ENCODE data around the gene POLDIP2.
"Not testable (repeated sequence)": the region's sequence is repeated elsewhere in the genome, so short reads cannot be mapped to it uniquely, and the experiment has no call there.

The POLDIP2 gene

GRCh38 chr17:28365487-28365886, 8.2 kb upstream of the POLDIP2 start:
- no peak for DNase-seq (ENCODE audit: low spot score)

- DNase-seq (ENCODE audit: low spot score) = no peak
Observed at GRCh38 chr17:28364665-28365363, 7.5 kb upstream of the POLDIP2 start, which contains the start of gene SEBOX. Gene SEBOX, minus strand, starts transcription at chr17:28365199. Its CDS starts 48 bp downstream, at chr17:28365151.

DNA sequence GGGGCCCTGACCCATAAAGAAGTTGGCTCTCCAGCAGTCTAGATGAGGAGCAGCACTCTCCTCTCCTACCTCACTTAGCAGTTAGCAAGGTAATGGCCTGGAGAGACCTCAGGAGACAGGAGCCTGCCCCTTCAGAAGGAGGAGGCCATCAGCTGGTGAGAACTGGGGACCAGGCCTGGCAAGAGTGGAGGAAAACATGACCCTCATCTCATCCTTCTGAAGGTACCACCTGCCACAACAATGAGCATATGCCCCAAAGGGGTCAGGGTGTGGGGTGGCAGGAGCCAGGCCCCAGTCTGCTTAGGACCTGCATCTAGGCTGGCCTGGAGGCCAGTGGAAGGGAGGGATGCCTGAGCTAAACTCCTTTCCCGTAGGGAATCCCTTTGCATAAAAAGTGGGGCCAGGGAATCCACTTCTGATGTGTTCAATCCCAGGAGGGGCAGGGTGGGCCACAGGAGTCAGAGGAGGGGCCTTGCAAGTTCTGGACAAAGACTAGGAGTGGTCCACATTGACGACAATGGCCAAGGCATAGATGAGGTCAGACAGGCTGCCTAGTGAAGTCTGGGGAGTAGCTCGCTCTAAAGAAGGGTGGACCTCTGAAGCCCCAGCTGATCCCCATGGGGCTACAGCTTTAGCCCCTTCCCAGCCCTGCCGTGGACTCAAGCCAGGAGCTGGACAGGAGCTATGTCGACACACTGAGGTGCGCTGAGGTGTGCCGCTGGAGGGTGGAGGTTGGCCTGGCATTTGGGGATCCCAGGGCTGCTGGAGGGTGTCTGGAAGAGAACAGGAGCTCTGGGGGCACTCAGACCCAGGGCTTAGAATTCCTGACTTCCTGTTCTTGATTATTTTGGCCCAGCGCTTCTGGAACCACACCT, 6.7 kb upstream of the POLDIP2 start:
- DNase-seq (ENCODE audit: low spot score) = no peak

GRCh38 chr17:28363186-28363585, 5.9 kb upstream of the POLDIP2 start:
- DNase-seq (ENCODE audit: low spot score) = no peak

DNA sequence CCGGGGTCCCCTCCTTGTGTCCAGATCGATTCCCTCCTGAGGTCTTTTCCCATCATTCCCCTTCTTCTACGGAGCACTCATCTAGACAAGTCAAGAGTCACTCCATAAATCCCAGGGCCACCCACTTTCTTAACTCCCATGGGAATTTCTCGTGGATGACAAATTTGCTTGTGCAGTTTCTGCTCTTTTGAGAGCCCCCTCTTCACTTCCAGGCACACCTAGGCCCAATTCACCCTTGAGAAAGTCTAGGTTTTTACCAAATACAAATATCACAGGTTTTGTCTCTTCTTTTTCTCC, 522 bp upstream of the POLDIP2 start:
- DNase-seq (ENCODE audit: low spot score) = no peak

- DNase-seq (ENCODE audit: low spot score) = no peak
Observed at GRCh38 chr17:28350271-28350670, 7.1 kb downstream of the POLDIP2 start.

DNA sequence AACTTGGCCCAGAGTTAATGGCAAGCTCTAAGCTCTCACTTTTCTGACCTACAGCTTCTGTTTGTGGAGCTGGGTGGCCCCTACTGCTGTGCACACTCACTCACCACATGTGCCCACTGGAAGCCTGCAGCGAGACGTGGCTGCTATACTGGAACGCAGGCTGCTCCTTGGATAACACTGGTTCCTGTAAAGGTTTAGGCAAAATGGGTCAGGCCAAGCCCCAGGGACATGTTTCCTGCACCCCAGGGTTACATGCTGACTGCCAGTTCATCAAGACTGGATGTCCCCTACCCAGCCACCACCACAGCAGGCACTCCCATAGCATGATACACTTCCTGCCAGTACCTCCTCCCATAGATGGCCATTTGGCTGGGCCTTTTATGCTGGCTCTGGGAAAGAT, 8.3 kb downstream of the POLDIP2 start:
- DNase-seq (ENCODE audit: low spot score) = no peak

DNA sequence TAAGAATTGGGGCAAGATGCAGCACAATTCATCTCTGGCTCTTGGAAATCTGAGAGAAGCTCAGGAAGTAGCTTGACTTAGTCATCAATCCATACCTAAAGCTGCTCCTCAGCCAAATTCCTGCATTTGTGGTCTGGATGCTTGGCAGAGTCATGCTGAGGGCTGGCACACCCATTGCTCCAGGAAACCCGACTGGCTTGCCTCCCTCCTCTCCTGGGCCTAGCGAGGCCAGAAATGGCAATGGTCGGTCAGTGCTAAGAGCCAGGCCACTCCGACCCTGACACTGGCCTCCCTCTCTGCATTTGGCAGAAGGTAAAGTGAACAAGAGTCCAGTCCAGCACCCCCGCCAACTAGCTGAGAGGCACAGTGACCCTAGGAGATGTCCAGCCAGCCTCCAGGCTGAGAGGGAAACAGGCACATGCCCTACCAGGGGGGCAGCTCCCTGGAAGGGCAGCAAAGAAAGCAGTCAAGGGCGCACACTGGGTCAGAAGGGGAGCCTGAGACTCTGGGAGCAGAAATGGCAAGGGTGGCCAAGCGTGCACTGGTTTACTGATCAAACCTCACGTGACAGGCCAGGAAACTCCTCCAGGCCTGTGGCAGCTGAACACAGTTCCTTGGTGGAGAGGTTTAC, 10.0 kb downstream of the POLDIP2 start:
- peak; percentile 53 for DNase-seq (ENCODE audit: low spot score)

- no peak for DNase-seq (ENCODE audit: low spot score)
Observed at GRCh38 chr17:28346746-28347246, 10.5 kb downstream of the POLDIP2 start.

DNA sequence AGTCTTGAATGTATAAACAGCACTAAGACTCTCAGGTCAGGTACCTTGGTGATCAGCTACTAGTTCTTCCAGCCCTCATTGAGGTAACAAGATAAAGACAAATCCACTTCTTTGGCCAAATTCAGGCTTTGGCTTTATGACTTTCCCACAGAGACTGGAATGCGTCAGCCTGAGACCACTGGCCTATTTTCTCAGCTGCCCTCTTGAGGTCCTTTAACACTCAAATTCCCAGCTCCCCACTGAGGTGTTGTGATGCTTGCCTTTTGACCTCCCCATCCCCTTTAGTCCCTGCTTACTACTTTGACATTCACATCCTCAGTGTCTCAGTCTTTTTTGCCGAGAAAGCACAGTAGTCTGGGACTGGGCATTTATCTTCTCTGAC, 11.1 kb downstream of the POLDIP2 start:
- no peak for DNase-seq (ENCODE audit: low spot score)

GRCh38 chr17:28345419-28346198, 11.7 kb downstream of the POLDIP2 start:
- no peak for DNase-seq (ENCODE audit: low spot score)

DNA sequence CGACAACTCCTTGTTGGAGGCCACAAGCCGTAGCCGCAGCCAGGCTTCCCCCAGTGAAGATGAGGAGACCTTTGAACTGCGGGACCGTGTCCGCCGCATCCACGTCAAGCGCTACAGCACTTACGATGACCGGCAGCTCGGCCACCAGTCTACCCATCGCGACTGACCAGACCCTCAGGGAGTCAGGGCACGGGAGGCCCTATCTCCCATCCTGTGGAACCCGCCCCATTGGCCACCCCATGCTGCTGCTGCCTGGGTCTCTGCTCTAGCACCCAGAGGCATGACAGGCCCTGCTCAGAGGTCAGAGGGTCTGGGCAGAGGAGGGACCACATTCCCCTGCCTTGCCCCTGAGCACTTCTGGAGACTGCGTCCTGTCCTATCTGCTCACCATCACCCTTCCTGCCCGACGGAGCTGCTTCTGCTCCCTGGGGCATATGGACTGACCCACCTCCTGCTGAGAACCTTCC, 12.9 kb downstream of the POLDIP2 start:
- no peak for DNase-seq (ENCODE audit: low spot score)

- DNase-seq (ENCODE audit: low spot score) = no peak
Observed at GRCh38 chr17:28344011-28344410, 13.3 kb downstream of the POLDIP2 start.

DNA sequence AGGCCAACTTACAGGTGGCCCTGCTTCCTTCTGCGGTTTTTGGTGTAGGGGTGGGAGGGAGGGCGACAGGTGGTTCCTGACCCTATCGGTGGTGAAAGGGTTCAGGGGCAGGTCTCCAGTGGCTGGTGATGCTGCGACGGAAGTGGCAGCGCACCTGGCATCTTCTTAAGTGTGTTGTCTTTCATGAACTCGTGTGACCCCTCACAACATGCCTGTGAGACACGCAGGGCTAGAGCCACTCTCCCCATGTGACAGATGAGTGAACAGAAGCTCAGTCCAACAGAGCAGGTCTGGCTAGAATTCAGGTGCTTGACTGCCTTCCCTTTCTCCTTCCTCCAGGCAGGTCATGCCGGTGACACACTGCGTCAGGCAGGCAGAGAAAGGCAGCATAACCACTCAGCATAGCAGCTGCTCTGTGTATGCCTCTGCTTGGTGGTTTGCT, 13.8 kb downstream of the POLDIP2 start:
- DNase-seq (ENCODE audit: low spot score) = no peak

DNA sequence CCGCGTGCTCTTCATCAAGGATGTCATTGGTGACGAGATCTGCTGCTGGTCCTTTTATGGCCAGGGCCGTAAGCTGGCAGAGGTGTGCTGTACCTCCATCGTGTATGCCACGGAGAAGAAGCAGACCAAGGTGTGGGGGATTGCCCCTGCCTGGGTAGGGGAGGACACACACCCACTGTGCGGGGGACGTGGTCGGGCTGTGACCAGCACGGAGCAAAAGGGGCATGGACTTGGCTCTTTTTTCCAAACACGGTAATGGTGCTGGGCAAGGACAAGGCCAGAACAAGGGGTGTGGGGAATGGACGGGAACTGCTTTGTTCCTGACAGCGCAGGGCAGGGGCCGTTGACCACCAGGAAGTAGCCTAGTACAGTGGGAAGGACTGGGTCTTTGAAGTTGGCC, 15.0 kb downstream of the POLDIP2 start:
- no peak for DNase-seq (ENCODE audit: low spot score)

DNA sequence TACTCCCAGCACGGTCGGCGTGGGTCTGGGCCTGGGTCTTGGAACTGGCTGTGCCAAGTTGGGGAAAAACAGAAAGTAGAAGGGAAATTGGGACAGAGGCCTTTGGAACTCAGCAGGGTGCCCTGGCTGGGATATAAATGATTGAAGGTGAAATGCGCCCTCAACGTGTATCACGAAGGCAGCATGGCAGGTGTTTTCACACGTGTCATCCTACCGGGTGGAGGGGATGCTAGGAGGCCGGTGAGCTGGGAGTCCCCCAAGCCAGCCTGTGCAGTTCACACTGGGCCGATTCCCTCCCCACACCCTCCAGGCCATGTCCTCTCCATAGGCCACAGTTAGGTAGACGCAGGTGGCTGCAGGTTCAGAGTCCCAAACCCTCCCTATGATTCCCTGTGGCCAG, 15.8 kb downstream of the POLDIP2 start:
- no peak for DNase-seq (ENCODE audit: low spot score)

DNA sequence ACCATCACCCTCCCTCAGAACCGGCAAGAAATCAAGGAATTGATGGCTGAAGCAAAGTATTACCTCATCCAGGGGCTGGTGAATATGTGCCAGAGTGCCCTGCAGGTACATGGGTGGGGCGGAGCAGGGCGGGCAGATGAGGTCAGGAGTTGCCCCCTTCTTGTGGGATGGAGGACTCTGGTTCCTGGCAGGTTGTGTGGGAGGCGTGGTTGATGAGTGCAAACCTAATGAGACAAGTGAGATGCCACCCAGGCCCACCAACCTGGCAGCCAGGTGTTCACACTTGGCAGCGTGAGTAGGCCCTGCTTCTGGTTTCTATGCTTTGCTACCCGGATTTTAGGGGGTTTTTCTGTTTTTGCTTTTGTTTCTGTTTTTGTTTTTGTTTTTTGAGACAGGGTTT, 17.0 kb downstream of the POLDIP2 start:
- no peak for DNase-seq (ENCODE audit: low spot score)

- no peak for DNase-seq (ENCODE audit: low spot score)
Observed at GRCh38 chr17:28339431-28339830, 17.9 kb downstream of the POLDIP2 start.

DNA sequence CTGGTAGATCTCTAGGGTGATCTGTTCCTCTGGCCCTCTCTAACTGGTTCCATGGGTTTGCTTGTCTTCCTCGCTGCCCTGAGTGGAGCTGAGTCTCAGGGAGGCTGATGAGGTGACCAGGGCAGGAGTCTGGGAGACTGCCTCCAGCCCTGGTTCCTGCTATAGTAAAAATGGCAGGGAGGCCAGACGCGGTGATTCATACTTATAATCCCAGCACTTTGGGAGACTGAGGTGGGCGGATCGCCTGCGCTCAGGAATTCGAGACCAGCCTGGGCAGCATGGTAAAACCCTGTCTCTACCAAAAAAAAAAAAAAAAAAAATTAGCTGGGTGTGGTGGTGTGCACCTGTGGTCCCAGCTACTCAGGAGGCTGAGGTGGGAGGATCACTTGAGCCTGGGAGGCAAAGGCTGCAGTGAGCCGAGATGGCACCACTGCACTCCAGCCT, 18.5 kb downstream of the POLDIP2 start:
- DNase-seq (ENCODE audit: low spot score) = not testable (repeated sequence)

DNA sequence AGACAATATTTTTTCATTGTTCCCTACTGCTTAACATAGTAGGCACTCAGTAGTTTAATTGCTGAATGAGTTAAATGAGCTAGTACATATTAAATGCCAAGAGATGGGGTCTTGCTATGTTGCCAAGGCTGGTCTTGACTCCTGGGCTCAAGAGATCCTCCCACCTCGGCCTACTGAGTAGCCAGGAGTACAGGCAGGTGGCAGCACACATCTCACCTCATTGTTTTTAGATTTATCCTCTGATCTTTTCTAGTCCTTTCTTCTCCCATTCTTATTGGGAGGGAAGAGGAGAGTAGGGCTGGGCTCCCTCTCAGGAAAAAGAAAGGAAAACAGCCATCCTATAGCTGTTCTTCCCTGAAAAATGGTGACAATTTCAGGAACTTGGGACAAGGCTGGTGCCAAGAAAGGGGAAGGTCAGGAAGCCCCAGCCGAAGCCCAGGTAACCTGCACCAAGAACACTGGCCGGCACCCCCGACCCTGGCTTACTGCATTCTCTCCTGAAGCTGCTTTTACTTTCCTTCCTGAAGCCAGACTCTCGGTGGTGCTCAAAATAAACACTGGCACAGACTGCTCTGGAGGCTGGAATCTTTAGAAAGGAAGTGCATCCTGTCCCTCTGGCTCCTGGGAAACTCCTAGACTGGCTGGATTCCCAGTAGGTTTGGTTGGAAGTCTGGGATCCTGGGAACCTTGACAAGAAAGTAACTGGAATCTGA, 19.1 kb downstream of the POLDIP2 start:
- no peak for DNase-seq (ENCODE audit: low spot score)
